Stimulated activated effector memory CD8-positive, alpha-beta T cell treated with anti-CD3 and anti-CD28 coated beads, Interleukin-12 subunit alpha, Interleukin-12 subunit beta, amount 100 ng/mL, for 72 hours (primary cell): ENCODE results near the gene KDM4C.

Source experiments
- ATAC-seq: fragments of 150-1000 bp; cut with Tn5 transposase; 2 replicates; pipeline ENCODE4 v1.10.0; 2021
- DNase-seq, 2 donors: peaks; one replicate each; pipeline ENCODE4 v3.0.0; 2021 to 2022; ENCODE audit warnings: low spot score in 2 of 2
- H3K27ac Mint-ChIP-seq: one replicate; pipeline ENCODE4 v1.8.0; 2022; ENCODE audit warnings: mild to moderate bottlenecking, mixed read lengths
- H3K36me3 Mint-ChIP-seq: one replicate; pipeline ENCODE4 v1.8.0; 2022; ENCODE audit warnings: mild to moderate bottlenecking, mixed read lengths
- H3K4me1 Mint-ChIP-seq: one replicate; pipeline ENCODE4 v1.8.0; 2022; ENCODE audit warnings: mixed read lengths
- H3K4me3 Mint-ChIP-seq: one replicate; pipeline ENCODE4 v1.8.0; 2022; ENCODE audit warnings: mild to moderate bottlenecking, mixed read lengths
- H3K9me3 Mint-ChIP-seq: one replicate; pipeline ENCODE4 v1.8.0; 2022; ENCODE audit warnings: mixed read lengths

Gene KDM4C

GRCh38 chr9:6955251-6955921 lies 197.6 kb downstream of the KDM4C start:
- no peak overlapping the region for H3K4me3 Mint-ChIP-seq
- peak; percentile 40 for ATAC-seq

GRCh38 chr9:6956879-6957278 lies 199.1 kb downstream of the KDM4C start:
- Mint-ChIP-seq H3K36me3 (peaks cover 16% of the 10 kb centered on the region), H3K4me1 (peaks cover 18% of the 10 kb centered on the region), H3K9me3 (no peaks in the 10 kb centered on the region), H3K4me3 (no peak overlapping the region), H3K27ac (no peak overlapping the region)
- DNase-seq (no peak), ATAC-seq (no peak)

More at GRCh38 chr9:6955251-6955921, 197.6 kb downstream of the KDM4C start:
- Mint-ChIP-seq H3K27ac (no peak overlapping the region), H3K4me1 (peaks cover 23% of the 10 kb centered on the region), H3K36me3 (peaks cover 11% of the 10 kb centered on the region), H3K9me3 (no peaks in the 10 kb centered on the region)
- DNase-seq: no peak

GRCh38 chr9:6959270-6960000 lies 201.7 kb downstream of the KDM4C start:
- DNase-seq: no peak
- peaks cover 12% of the 10 kb centered on the region for H3K4me1 Mint-ChIP-seq
- no peaks in the 10 kb centered on the region for H3K9me3 Mint-ChIP-seq
- H3K27ac Mint-ChIP-seq: peak overlapping the region; percentile 17
- no peak for ATAC-seq
- peaks cover 16% of the 10 kb centered on the region for H3K36me3 Mint-ChIP-seq
- H3K4me3 Mint-ChIP-seq: no peak overlapping the region

GRCh38 chr9:6960777-6961176 lies 203.0 kb downstream of the KDM4C start:
- Mint-ChIP-seq H3K4me1 (peaks cover 6% of the 10 kb centered on the region), H3K27ac (no peak overlapping the region), H3K9me3 (no peaks in the 10 kb centered on the region), H3K4me3 (no peak overlapping the region), H3K36me3 (peaks cover 16% of the 10 kb centered on the region)
- ATAC-seq (no peak), DNase-seq (no peak)

GRCh38 chr9:6961845-6962522 lies 204.2 kb downstream of the KDM4C start:
- Mint-ChIP-seq H3K4me1 (peaks cover 6% of the 10 kb centered on the region), H3K4me3 (no peak overlapping the region), H3K27ac (peak overlapping the region; percentile 59), H3K36me3 (peaks cover 16% of the 10 kb centered on the region), H3K9me3 (no peaks in the 10 kb centered on the region)
- DNase-seq: no peak
- ATAC-seq: no peak

GRCh38 chr9:6965566-6965965 lies 207.8 kb downstream of the KDM4C start:
- H3K4me3 Mint-ChIP-seq: no peak overlapping the region
- DNase-seq (no peak), ATAC-seq (no peak)
- peaks cover 3% of the 10 kb centered on the region for H3K36me3 Mint-ChIP-seq
- H3K4me1 Mint-ChIP-seq: peaks cover 6% of the 10 kb centered on the region
- H3K9me3 Mint-ChIP-seq: no peaks in the 10 kb centered on the region
- no peak overlapping the region for H3K27ac Mint-ChIP-seq

- Mint-ChIP-seq H3K4me3 (no peak overlapping the region), H3K27ac (no peak overlapping the region), H3K4me1 (peaks cover 8% of the 10 kb centered on the region), H3K9me3 (no peaks in the 10 kb centered on the region), H3K36me3 (no peaks in the 10 kb centered on the region)
- ATAC-seq: no peak
- DNase-seq: no peak
Observed at GRCh38 chr9:6968271-6968670, 210.5 kb downstream of the KDM4C start.

GRCh38 chr9:6969805-6970204 lies 212.0 kb downstream of the KDM4C start:
- Mint-ChIP-seq H3K36me3 (no peaks in the 10 kb centered on the region), H3K27ac (peak overlapping the region; percentile 24), H3K9me3 (no peaks in the 10 kb centered on the region), H3K4me1 (peaks cover 22% of the 10 kb centered on the region), H3K4me3 (no peak overlapping the region)
- DNase-seq (no peak), ATAC-seq (no peak)

GRCh38 chr9:6973089-6973488 lies 215.3 kb downstream of the KDM4C start:
- Mint-ChIP-seq H3K4me1 (peaks cover 26% of the 10 kb centered on the region), H3K9me3 (no peaks in the 10 kb centered on the region), H3K4me3 (no peak overlapping the region), H3K36me3 (no peaks in the 10 kb centered on the region), H3K27ac (peak overlapping the region; percentile 51)
- DNase-seq (no peak), ATAC-seq (no peak)

GRCh38 chr9:6973762-6974161 lies 216.0 kb downstream of the KDM4C start:
- no peaks in the 10 kb centered on the region for H3K36me3 Mint-ChIP-seq
- ATAC-seq: peak; percentile 99
- H3K9me3 Mint-ChIP-seq: no peaks in the 10 kb centered on the region
- DNase-seq: no peak
- peak overlapping the region; percentile 51 for H3K27ac Mint-ChIP-seq
- H3K4me3 Mint-ChIP-seq: peak overlapping the region; percentile 5
- peaks cover 30% of the 10 kb centered on the region for H3K4me1 Mint-ChIP-seq

GRCh38 chr9:6975198-6975597 lies 217.4 kb downstream of the KDM4C start:
- DNase-seq (no peak), ATAC-seq (no peak)
- Mint-ChIP-seq H3K4me1 (peaks cover 42% of the 10 kb centered on the region), H3K4me3 (no peak overlapping the region), H3K9me3 (no peaks in the 10 kb centered on the region), H3K36me3 (no peaks in the 10 kb centered on the region), H3K27ac (no peak overlapping the region)

GRCh38 chr9:6977761-6978160 lies 220.0 kb downstream of the KDM4C start:
- no peak for DNase-seq
- Mint-ChIP-seq H3K27ac (no peak overlapping the region), H3K4me1 (peaks cover 39% of the 10 kb centered on the region), H3K9me3 (no peaks in the 10 kb centered on the region), H3K36me3 (peaks cover 13% of the 10 kb centered on the region), H3K4me3 (no peak overlapping the region)
- no peak for ATAC-seq

- peaks cover 31% of the 10 kb centered on the region for H3K4me1 Mint-ChIP-seq
- no peak for ATAC-seq
- DNase-seq: no peak
- peak overlapping the region; percentile 29 for H3K27ac Mint-ChIP-seq
- H3K36me3 Mint-ChIP-seq: peaks cover 21% of the 10 kb centered on the region
- no peak overlapping the region for H3K4me3 Mint-ChIP-seq
- H3K9me3 Mint-ChIP-seq: no peaks in the 10 kb centered on the region
Observed at GRCh38 chr9:6978591-6978990, 220.8 kb downstream of the KDM4C start.

GRCh38 chr9:6984941-6985578 lies 227.3 kb downstream of the KDM4C start:
- Mint-ChIP-seq H3K36me3 (peaks cover 83% of the 10 kb centered on the region), H3K4me3 (no peak overlapping the region), H3K4me1 (no peaks in the 10 kb centered on the region), H3K27ac (no peak overlapping the region), H3K9me3 (no peaks in the 10 kb centered on the region)
- ATAC-seq (no peak), DNase-seq (no peak)

- Mint-ChIP-seq H3K4me3 (no peak overlapping the region), H3K27ac (no peak overlapping the region), H3K9me3 (no peaks in the 10 kb centered on the region), H3K4me1 (no peaks in the 10 kb centered on the region), H3K36me3 (peaks cover 86% of the 10 kb centered on the region)
- ATAC-seq (no peak), DNase-seq (no peak)
Observed at GRCh38 chr9:6986141-6986815, 228.5 kb downstream of the KDM4C start.
